ENCODE measurements around the gene FNBP1L.

GRCh38 chr1:93525431-93525830 lies 77.5 kb downstream of the FNBP1L start:
- no peak for TF ChIP-seq CTCF (IDR thresholded peaks at IDR 0.05)
- no peak for TF ChIP-seq POLR2A (IDR thresholded peaks at IDR 0.05)
